NCI-H2227 treated with DMSO at 0.1 percent for 48 hours (cell line): ENCODE data around the gene ARHGAP18.

Source experiments
- DNase-seq: peaks from one replicate; lab custom pipeline; 2025; lab: John Stamatoyannopoulos, UW

Gene ARHGAP18

DNA sequence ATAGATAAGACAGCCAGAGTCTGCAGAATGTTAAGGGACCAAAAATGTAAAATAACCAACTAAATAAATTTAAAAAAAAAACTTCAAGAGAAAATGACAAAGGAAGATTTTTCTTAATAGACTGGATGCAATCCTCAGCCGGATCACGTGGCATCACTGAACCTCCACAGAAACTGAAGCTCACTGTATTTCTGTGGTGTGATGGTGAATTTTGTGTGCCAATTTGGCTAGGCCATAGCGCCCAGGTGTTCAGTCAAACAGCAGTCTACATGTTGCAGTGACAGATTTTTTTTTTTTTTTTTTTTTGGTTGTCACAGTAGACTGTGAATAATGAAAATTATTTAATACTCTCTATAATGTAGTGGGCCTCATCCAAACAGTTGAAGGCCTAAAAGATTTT, 95.5 kb downstream of the ARHGAP18 start:
- no peak for DNase-seq

DNA sequence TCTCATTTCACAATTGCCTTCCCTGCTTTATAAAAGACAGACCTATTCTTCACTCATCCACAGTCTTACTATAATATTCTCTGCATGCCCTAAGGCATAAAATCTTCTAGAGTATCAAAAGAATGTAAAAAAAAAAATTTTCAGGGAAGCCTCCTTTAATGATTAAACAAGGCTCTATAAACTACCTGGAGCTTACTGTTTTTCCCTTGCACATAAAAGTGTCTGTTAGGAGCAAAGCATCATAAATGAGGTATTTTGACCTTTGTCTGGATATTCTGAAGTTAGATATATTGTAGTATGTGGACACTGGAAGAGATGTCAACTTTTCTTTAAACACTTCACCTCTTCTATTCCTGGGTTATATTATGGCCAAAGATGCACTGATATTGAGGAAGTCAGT, 97.5 kb downstream of the ARHGAP18 start:
- DNase-seq: no peak

DNA sequence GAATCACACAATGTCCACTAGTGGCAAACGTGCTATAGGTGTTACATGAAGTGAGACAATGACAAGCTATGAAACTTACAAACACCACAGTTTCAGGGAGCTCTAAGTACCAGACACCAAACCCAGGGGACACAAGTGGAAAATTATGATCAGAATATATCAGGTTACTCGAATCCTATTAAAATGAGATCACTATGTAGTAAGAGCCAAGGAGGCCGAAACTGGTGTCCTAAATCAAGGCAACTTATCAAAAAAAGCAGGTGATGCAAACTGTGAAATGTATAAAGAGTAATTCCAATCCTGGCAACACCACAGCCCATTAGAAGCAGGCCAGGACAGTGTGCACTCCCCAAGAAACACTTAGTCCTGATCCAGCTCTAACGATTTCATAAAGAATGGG, 100.3 kb downstream of the ARHGAP18 start:
- no peak for DNase-seq

DNA sequence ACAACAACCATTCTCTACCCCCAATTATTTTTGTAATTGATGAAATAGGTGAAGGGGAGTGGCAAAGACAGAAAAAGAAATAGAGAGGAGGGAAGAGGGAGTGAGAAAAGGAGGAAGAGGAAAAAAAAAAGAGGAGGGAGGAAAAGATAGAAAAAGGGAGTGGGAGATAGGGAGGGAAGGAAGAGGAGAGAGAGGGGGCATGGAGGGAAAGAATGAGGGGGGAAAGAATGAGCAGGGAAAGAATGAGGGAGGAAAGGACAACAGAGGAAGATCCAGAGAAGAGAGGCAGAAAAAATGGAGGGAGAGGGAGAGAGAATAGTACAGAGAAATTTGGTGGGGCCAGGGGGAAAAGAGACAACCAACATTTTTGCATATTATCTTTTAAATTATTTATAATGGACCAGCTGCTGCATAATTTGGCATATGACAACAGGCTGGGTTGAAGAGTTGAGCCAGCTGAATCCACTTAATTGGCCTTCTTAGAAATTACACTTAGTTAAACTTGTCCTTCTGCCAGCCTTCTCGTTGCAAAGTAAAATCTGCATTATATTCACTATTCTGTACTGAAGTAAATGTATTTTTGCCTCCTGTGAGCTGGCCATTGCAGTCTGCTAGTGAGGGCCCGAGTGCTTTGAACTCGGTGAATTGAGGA, 101.0 kb downstream of the ARHGAP18 start:
- DNase-seq: no peak

DNA sequence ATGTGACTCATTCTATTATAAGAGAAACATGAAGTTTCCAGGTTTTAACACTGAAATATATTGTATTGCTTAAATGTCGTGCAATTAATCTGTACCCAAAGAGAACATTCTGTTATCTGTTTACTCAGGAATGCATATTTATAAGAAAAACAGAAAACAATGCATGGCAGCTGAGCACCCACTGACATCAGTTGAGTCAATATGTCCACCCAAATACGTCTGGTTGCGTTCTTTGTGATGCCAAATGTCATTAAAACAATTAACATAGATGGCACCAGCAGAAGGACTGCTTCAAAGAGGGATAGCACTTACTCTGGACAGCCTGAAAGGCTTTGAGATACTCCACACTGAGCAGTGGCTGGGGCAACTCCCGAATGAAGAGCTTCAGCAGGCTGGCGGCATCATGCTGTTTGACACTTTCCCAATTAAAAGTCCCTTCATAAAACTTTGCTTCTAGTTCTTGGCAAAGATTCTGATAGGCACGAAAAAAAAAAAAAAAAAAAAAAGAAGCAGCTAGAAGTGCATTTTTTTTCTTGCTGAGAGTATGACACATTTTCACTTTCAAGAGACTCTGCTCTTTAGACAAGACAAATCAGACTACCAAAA, 102.3 kb downstream of the ARHGAP18 start:
- no peak for DNase-seq

DNA sequence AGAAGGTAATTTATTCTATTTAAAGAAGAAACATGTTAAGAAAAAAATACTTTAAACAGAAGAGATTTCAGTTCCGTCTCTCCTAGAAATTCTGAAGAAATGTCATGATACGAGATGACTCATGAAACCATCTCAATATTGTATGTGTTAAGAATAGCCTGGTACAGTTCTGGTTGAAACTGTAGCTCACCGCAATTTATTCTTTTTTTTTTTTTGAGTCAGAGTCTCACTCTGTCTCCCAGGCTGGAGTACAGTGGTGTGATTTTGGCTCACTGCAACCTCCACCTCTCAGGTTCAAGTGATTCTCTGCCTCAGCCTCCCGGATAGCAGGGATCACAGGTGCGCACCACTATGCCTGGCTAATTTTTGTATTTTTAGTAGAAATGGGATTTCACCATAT, 103.3 kb downstream of the ARHGAP18 start:
- no peak for DNase-seq

DNA sequence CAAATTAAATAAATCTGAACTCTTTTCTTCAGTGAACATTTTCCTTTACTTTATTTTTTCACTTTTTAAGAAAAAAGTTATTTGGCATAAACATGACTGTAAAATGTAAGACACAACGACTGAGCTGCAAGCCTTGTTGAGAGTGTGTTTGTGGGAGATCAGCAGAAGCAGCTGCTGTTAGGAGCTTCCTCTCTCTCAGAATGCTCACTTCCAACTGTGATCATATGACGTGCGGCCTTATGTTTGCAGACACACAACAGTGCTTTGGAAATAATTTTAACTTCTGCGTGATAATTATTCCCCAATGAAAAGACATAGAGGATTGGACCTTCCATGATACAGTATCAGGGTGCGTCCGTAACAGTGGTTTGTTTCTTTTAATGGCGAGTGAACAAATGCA, 104.0 kb downstream of the ARHGAP18 start:
- no peak for DNase-seq

DNA sequence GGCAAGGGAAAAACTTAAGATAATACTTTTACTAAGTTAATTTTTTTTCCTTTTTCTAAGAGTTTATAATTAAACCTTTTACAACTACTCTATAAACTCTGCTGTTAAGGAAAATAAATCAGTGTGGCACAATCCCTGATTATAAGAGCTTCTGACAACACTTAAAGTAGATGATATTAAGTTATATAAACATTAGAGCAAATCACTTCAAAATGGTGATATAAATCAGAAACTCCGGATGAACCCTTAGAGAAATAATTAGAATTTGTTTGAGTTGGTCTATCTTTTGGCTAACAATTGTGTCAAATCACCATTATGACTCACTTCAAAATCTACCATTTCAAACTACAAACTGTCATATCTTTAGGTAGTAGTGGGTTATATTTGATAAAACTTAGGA, 104.9 kb downstream of the ARHGAP18 start:
- no peak for DNase-seq

DNA sequence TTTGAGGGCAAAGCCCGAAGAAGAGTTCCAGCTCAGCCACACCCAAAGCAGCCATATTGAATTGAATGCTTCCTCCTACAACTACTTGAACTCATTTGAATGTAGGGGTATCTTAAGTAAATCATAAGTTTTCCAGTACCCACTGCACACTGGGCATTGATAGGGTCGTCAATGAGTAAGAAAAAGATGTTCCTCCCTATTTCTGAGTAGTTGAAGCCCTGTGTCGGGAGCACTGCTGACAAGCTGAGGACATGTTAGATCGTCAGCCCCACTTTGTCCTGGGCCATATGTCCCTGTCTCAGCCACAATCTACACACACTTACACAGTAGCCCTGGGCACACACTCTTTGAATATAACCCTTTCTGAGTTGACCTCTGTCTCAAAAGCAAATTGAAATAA, 105.7 kb downstream of the ARHGAP18 start:
- no peak for DNase-seq

DNA sequence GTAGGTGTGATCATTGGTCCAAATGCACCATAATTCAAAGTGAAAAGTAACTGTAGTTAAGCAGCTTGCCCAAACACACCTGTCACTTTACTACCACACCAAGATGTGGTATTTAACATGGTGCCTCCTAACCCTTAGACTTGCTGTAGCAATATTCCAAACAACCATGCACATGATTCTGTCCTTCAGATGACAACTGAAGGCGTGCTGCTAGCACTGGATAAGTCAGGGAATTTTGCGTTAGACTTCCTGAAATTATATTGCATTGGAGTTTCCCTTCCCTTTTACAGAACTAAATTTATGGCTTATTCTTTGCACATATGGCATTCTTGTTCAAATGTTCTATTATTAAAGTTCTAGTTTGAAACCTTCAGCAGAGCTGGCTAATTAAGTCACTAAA, 106.2 kb downstream of the ARHGAP18 start:
- no peak for DNase-seq

DNA sequence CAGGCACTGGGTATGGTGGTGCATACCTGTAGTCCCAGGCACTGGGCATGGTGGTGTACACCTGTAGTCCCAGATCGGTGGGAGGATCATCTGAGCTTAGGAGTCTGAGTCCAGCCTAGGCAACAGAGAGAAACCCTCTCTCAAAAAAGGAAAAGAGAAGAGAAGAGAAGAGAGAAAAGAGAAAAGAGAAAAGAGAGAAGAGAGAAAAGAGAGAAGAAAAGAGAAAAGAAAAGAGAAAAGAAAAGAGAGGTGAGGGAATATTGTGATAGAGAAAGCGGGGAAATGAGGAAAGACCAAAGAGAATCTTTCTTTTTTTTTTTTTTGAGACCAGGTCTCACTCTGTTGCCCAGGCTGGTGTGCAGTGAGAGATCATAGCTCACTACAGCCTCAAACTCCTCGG, 108.7 kb downstream of the ARHGAP18 start:
- DNase-seq: no peak

DNA sequence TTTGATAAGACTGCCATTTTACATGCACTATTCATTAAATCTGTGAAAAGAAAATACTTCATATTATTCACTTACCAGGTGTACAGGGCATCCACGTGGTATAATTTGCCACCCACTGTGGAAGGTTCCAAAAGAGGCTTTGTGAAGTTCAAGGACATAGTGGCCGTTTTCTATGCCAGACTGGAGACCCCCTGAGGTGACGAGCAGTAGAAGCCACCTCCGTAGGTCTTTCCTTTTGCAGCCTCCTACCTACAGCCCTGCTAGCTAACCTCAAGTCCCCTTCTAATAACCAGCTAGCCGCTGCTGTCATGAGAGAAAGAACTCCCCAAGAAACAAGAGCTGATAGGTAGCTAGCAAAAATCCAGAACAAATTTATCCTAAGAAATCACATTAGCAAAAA, 110.5 kb downstream of the ARHGAP18 start:
- peak; percentile 2 for DNase-seq

DNA sequence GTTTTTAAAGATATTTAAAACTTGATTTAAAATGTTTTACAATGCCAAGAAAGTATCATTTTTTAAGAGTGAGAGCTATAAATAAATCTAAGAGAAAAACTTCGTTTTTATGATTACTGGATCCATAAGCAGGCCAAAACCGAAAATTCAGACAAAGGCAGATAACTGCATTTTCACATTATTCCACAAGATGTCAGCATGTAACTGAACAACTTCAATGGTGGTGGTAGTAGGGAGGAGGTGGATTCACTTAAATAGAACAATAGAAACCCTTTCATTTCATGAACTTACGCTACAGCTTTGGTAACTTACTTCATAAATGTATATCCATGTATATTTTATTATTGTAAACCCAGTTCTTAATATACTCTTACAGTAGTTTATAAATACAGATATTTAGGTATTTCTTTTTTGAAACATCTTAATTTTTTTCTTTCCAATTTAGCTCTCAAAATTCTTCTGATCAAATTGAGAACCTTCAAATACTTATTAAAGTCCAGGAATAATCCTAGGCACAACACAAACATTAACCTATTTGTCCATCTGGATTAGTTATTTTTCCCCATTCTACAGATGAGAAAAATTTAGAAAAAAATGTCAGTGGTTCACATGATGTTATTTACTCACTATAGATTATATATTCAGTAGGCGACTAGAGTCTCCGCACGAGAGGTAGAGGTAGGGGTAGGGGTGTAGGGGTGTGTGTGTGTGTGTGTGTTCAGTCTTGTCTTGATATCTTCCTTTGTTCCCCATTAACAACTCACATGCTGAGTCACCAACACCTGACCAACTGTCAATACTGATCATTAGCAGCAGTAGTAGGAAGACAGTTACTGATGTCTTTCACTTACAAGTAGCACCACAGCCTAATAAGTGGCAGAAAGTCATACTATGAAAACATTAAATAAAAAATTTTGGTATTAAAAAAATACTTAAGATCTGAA, 111.5 kb downstream of the ARHGAP18 start:
- peak; percentile 72 for DNase-seq

DNA sequence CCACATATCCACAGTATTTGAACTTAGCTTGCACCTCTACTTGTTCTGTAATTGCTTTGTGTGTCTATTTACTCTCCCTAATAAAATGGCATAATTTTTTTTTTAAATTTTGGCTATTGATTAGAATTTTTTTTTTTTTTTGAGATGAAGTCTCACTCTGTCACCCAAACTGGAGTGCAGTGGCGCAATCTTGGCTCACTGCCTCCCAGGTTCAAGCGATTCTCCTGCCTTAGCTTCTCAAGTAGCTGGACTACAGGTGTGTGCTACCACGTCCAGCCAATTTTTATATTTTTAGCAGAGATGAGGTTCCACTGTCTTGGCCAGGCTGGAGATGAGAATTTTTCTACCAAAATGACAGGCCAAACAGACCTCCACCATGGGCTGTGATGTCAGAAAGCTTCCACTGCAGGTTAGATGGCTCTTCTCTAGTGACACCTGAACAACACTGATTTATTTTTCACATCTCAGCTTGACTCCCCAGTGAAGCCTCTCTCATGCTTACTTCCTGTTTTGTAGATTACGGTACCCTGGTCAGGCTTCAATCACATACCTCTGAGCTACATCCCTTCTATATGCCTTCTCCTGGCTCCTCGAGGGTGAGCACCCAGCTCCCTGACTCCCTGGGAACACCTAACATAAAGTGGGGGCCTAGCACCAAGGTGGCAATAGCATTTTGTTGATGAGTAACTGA, 112.8 kb downstream of the ARHGAP18 start:
- DNase-seq: no peak

DNA sequence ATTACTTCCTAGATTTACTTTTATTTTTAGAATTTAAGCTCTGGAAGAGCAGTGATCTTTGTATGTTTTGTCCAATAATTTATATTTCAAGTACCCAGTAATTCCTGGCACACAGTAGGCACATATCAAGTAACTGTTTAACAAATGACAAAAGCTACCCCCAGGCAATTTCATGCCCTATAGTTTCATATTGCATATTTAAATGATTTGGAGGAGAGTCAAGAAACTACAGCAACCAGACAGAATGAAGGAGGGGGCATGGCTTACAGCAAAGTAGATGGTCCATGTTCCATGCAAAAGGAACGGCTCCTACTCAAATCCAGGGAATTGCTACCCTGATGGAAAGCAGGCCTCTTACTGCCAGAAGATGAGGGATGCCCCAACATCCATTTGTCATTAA, 113.5 kb downstream of the ARHGAP18 start:
- DNase-seq: no peak

DNA sequence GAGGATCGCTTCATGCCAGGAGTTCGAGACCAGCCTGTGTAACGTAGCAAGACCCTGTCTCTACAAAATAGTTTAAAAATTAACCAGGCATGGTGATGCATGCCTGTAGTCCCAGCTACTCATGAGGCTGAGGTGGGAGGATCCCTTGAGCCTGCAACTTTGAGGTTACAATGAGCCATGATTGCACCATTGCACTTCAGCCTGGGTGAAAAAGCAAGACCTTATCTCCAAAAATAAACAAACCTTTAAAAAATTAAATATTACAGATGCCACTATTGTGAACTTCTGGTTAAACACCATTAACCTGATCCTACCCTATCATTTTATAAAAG, 116.8 kb downstream of the ARHGAP18 start:
- no peak for DNase-seq

DNA sequence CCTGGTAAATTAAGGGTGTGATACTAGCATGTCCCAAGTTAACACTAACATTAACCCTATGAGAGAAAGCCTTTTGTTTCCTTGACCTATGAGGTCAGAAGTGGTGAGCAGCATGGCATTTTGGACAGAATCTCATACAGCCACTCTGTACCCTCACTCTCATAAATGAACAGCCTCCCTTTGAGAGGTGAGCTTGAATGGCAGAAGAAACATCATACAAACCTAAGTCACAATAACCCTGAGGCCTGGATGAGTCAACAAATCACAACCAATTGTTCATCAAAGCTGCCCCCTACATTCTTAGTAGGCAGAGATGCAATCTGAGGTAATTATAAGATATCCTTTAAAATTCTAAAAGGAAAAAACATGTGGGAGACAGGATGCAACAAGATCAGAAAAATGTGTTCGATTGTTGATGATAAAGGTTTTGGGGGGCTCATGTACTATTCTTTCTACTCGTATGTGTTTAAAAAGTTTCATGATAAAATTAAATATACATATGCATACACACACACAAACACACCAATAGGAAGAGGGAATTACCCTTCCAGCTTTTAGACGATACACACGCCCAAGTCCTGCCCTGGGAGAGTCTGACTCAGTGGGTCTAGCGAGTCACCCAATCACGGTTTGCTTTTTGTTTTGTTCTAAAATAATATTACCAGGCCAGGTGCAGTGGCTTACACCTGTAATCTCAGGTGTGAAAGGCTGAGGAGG, 117.3 kb downstream of the ARHGAP18 start:
- DNase-seq: no peak

DNA sequence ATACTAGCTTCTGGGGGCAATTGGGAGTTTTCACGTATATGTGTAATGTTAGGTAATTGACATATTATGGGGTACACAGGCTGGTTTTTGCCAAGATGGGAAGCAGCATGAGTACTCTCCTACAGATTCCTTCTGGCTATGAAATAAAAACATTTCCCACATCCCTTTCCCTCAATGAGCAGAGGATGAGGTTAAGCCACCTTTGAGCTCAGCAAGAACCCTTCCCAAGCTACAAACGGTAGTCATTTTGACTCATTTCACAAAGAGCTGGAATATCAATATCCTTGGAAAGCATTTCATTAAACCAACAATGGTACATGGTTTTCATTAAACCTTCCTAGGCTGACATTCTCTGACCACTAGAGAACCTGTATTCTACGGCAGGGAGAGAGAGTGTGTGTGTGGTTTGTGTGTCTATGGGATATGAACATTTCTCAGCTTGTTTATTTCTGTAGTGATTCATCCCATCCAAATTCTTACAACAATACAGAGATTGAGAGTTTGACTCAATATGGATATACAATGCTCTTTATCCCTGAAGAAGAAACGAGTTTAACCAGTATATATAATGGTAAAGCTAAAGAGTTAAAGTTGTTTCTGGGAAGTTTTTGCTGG, 119.5 kb downstream of the ARHGAP18 start:
- no peak for DNase-seq

DNA sequence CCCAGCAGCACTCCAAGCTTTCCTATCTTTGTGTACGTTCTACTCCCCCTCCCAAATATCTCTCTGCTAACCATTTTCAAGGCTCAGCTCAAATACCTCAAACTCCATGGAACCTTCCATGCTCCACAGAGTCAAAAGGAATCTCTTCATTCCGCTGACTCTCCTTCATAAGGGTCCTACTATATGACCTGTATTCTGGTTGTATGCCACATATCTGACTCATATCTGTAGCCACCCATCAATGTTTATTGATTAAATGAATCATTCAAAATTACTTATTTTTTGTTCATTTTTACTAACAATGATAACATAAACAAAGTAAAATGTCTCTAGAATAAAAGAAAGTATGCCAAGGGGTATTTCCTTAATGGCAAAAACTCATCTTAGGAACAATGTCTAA, 123.2 kb downstream of the ARHGAP18 start:
- DNase-seq: no peak

DNA sequence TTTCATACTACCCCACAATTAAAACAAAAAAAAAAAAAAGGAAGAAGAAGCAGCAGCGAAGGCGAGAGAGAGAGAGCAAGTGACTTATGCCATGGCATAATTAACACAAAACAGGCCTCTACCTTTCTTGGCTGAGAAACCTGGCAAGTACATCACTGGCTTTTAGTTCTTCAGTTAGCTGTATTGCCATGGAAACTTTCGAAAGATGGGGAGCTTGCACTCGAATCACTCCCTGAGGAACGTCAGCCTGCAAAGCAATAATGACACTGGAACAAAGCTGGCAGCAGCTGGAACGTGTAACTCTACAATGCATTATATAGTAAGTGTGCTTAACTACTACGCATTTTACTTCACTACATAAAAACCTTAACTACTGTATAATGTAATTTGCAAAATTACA, 126.1 kb downstream of the ARHGAP18 start:
- DNase-seq: peak; percentile 1

DNA sequence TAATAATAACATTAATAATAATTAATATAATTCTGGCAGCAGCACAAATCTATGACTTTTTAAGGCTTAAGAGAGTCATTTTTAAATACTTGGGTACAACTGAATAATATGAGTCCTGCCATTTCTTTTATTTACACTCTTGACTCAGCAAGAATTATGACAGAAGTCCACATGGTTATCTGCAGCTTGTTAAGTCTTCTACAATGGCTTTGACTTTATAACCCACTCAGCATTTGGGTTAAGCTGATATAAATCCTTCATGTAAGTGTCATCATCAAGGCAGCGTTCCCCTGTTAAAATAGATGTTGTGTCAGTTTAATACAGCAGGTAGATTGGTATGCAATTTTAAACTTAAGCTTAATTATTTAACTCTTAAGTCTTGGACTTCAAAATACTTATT, 131.7 kb downstream of the ARHGAP18 start:
- DNase-seq: no peak

DNA sequence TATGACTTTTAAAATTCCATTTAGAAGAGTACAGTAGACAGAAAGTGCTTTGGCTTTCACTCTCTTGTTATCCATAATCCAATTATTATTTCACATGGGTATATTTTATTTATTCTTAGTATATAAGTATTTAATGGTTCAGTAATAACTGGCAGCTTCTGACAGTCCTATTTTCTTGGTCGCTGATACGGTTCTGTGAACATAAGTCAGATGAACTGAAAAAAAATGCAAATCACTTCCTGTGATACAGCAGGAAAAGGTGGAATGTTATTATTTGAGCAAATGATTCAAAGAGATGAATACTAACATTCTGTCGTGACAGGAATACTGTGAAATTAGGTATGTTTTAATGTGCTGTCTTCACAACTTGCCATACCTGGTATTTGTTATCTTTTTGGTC, 132.3 kb downstream of the ARHGAP18 start:
- DNase-seq: no peak
